WI38 (cell line): ENCODE data around the gene TTLL5.
"Not testable (repeated sequence)": the region's sequence is repeated elsewhere in the genome, so short reads cannot be mapped to it uniquely, and the experiment has no call there.

ENCODE experiments used
- H3K4me3 ChIP-seq: 2 replicates; pipeline ENCODE4 v1.5.1; 2011; ENCODE audit warnings: low read depth, mild to moderate bottlenecking, control low read depth, low read length
- CTCF ChIP-seq: IDR thresholded peaks from 2 replicates; pipeline ENCODE4 v1.5.1; 2012; ENCODE audit warnings: low read depth, mild to moderate bottlenecking, control low read depth, low read length

TTLL5 gene

DNA sequence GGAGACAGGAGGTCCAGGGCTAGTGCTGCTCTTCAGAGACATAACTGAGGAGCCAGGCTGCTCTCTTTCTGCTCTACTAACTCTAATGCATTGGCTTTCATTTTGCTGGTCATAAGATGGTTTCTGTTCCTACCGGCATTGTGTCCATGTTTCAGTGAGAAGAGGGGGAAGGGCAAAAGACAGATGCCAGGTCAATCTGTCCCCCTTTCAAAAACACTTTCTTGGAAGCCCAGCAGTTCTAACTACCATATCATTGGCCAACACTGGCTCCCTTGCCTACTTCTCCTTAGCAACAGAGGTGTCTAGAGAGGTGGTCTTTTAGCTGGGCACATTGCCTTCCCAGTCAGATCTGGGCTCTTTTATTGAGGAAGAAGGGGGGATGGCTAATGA is 256.9 kb downstream of the TTLL5 start:
- no peak for TF ChIP-seq CTCF
- no peak overlapping the region for H3K4me3 ChIP-seq

GRCh38 chr14:75920421-75920820 is 259.4 kb downstream of the TTLL5 start:
- not testable (repeated sequence) for H3K4me3 ChIP-seq

DNA sequence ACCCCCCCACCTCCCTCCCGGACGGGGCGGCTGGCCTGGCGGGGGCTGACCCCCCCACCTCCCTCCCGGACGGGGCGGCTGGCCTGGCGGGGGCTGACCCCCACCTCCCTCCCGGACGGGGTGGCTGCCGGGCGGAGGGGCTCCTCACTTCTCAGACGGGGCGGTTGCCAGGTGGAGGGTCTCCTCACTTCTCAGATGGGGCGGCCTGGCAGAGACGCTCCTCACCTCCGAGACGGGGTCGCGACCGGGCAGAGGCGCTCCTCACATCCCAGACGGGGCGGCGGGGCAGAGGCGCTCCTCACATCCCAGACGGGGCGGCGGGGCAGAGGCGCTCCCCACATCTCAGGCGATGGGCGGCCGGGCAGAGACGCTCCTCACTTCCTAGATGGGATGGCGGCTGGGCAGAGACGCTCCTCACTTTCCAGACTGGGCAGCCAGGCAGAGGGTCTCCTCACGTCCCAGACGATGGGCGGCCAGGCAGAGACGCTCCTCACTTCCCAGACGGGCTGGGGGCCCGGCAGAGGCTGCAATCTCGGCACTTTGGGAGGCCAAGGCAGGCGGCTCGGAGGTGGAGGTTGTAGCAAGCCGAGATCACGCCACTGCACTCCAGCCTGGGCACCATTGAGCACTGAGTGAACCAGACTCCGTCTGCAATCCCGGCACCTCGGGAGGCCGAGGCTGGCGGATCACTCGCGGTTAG is 264.2 kb downstream of the TTLL5 start:
- not testable (repeated sequence) for H3K4me3 ChIP-seq

DNA sequence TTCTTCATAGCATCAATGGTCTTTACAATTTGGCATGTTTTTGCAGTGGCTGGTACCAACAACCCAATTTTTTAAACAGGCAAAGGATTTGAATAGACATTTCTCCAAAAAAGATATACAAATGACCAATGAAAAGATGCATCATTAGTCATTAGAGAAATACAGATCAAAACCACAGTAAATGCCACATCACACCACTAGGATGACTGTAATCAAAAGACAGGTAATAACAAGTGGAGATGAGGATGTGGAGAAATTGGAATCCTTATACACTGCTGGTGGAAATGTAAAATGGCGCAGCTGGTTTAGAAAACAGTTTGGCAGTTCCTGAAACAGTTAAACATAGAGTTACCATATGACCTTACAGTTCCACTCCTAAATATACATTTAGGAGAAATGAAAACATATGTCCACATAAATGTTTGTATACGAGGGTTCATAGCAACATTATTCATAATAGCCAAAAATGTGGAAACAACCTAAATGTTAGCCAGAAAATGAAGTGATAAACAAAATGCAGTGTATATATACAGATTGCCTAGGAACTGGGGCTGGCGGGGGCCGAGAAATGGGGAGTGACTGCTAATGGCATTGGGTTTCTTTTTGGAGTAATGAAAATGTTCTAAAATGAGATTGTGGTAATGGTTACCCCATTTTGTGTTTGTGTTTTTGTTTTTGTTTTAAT is 265.5 kb downstream of the TTLL5 start:
- TF ChIP-seq CTCF: no peak

GRCh38 chr14:75927564-75928087 is 266.6 kb downstream of the TTLL5 start:
- no peak for TF ChIP-seq CTCF
- no peak overlapping the region for H3K4me3 ChIP-seq

More for the DNA sequence above, 265.5 kb downstream of the TTLL5 start:
- no peak overlapping the region for H3K4me3 ChIP-seq

DNA sequence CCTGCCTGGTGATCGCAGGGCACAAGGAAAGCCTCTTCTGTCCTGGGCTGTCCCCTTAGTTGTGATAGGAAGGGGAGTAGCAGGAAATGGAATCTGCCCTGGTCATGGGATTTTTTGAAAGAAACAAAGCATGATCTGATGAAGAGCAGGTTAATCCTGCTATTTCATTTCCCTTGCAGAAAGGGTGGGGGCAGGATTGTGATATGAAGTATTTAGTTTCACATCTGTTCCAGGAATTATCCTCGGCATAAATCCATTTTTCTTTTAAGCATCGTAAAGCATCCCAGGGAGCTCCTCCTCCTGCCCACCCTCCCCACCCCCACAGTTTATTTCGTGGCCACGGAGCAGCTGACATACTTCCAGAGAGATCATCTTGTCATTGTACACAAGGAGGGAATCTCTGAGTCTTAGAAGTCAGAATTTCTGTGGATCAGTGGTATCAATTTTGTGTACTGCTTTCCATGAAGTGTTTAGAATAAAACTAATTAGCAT is 267.7 kb downstream of the TTLL5 start:
- TF ChIP-seq CTCF: no peak

GRCh38 chr14:75933712-75934296 is 272.8 kb downstream of the TTLL5 start:
- H3K4me3 ChIP-seq: no peak overlapping the region
- no peak for TF ChIP-seq CTCF

More for the DNA sequence above, 267.7 kb downstream of the TTLL5 start:
- H3K4me3 ChIP-seq: no peak overlapping the region

- TF ChIP-seq CTCF: no peak
- no peak overlapping the region for H3K4me3 ChIP-seq
Observed at GRCh38 chr14:75934998-75935628, 274.1 kb downstream of the TTLL5 start.
